Neural progenitor cell (in vitro differentiated cells): Measurements from ENCODE around the gene DENND2A. TPM values are rescaled to one million over a fixed set of nuclear protein-coding genes. Genes with fewer than 3 reads are reported as not detected.

Experiments used
- DNase-seq: peaks from one replicate; pipeline ENCODE4 v3.0.0-alpha.2; 2016; ENCODE audit warnings: low spot score
- H2AFZ ChIP-seq: fragments of 200-600 bp; sonication (generic); replicated peaks from 2 replicates; pipeline ENCODE4 v1.6.1; 2016; ENCODE audit warnings: antibody characterized with exemption
- H3F3A ChIP-seq: fragments of 200-600 bp; sonication (generic); 2 replicates; pipeline ENCODE4 v1.6.1; 2016; ENCODE audit warnings: antibody characterized with exemption, low read depth
- H3K27ac ChIP-seq: fragments of 200-600 bp; sonication (generic); 2 replicates; pipeline ENCODE4 v1.5.1; 2016; ENCODE audit warnings: mild to moderate bottlenecking
- H3K27me3 ChIP-seq: fragments of 200-600 bp; sonication (generic); 2 replicates; pipeline ENCODE4 v1.6.1; 2016; ENCODE audit warnings: mild to moderate bottlenecking, moderate library complexity
- H3K36me3 ChIP-seq: fragments of 200-600 bp; sonication (generic); 2 replicates; pipeline ENCODE4 v1.5.1; 2016
- H3K4me1 ChIP-seq: fragments of 200-600 bp; sonication (generic); 2 replicates; pipeline ENCODE4 v1.6.1; 2016; ENCODE audit warnings: mixed run types
- H3K4me2 ChIP-seq: fragments of 200-600 bp; sonication (generic); 2 replicates; pipeline ENCODE4 v1.6.1; 2016
- H3K4me3 ChIP-seq: fragments of 200-600 bp; sonication (generic); 2 replicates; pipeline ENCODE4 v1.5.1; 2016
- H3K79me2 ChIP-seq: fragments of 200-600 bp; sonication (generic); 2 replicates; pipeline ENCODE4 v1.6.1; 2016; ENCODE audit warnings: low read depth
- H3K9ac ChIP-seq: fragments of 200-600 bp; sonication (generic); 2 replicates; pipeline ENCODE4 v1.6.1; 2016
- H3K9me3 ChIP-seq: fragments of 200-600 bp; sonication (generic); 2 replicates; pipeline ENCODE4 v1.5.1; 2016; ENCODE audit warnings: low read depth
- H4K20me1 ChIP-seq: fragments of 200-600 bp; sonication (generic); 2 replicates; pipeline ENCODE4 v1.6.1; 2016; ENCODE audit warnings: low read depth
- H3K27ac Mint-ChIP-seq: 3 replicates; pipeline ENCODE4 v1.8.0; 2021; ENCODE audit warnings: mixed read lengths
- H3K27me3 Mint-ChIP-seq: 2 replicates; pipeline ENCODE4 v1.8.0; 2022; ENCODE audit warnings: low read depth, mild to moderate bottlenecking, inconsistent platforms, moderate library complexity, mixed read lengths; ENCODE audit not compliant: insufficient read depth
- H3K36me3 Mint-ChIP-seq: 3 replicates; pipeline ENCODE4 v1.8.0; 2021; ENCODE audit warnings: mixed read lengths
- H3K4me1 Mint-ChIP-seq: 3 replicates; pipeline ENCODE4 v1.8.0; 2021; ENCODE audit warnings: mixed read lengths
- H3K4me3 Mint-ChIP-seq: 3 replicates; pipeline ENCODE4 v1.8.0; 2021; ENCODE audit warnings: mild to moderate bottlenecking, moderate library complexity, mixed read lengths
- H3K9me3 Mint-ChIP-seq: 3 replicates; pipeline ENCODE4 v1.8.0; 2020; ENCODE audit warnings: mixed read lengths
- CTCF ChIP-seq: fragments of 200-600 bp; sonication (generic); IDR thresholded peaks from 2 replicates; pipeline ENCODE4 v1.5.1; 2017; ENCODE audit warnings: antibody characterized with exemption, mild to moderate bottlenecking
- EZH2 ChIP-seq: fragments of 200-600 bp; sonication (generic); IDR thresholded peaks from 2 replicates; pipeline ENCODE4 v1.6.1; 2017; ENCODE audit warnings: antibody characterized with exemption, mild to moderate bottlenecking, moderate library complexity
- EZH2phosphoT487 ChIP-seq: fragments of 200-600 bp; sonication (generic); IDR thresholded peaks from 2 replicates; pipeline ENCODE4 v1.6.1; 2017; ENCODE audit warnings: antibody characterized with exemption
- total RNA-seq: library from RNA; depleted of rRNA; stranded (reverse); fragments of >200 nt; gene quantifications from 2 replicates; pipeline ENCODE4 v1.2.3, GENCODE V29; 2015; ENCODE audit warnings: low replicate concordance

DENND2A gene
- total RNA-seq, 1 donor from 2014 or later = 27.0 TPM

GRCh38 chr7:140673063-140673773 lies 32.6 kb upstream of the DENND2A start:
- Histone ChIP-seq H3K4me3 (peak overlapping the region; percentile 70), H3K4me1 (peaks cover 6% of the 10 kb centered on the region), H3K27me3 (peaks cover 29% of the 10 kb centered on the region), H3K79me2 (no peaks in the 10 kb centered on the region), H3K36me3 (no peaks in the 10 kb centered on the region), H2AFZ (peak overlapping the region; percentile 82), H3K9ac (no peak overlapping the region), H3K27ac (no peak overlapping the region), H3K4me2 (peak overlapping the region; percentile 95), H3K9me3 (no peaks in the 10 kb centered on the region), H3F3A (peaks cover 25% of the 10 kb centered on the region), H4K20me1 (no peaks in the 10 kb centered on the region)
- peak; percentile 57 for DNase-seq
- no peaks in the 10 kb centered on the region for H3K9me3 Mint-ChIP-seq
- TF ChIP-seq EZH2phosphoT487 = no peak
- TF ChIP-seq EZH2 = peak; percentile 63
- peaks cover 13% of the 10 kb centered on the region for H3K4me1 Mint-ChIP-seq
- H3K4me3 Mint-ChIP-seq = peak overlapping the region; percentile 82
- peaks cover 2% of the 10 kb centered on the region for H3K36me3 Mint-ChIP-seq
- H3K27ac Mint-ChIP-seq = no peak overlapping the region
- peaks cover 20% of the 10 kb centered on the region for H3K27me3 Mint-ChIP-seq

GRCh38 chr7:140672382-140673062 lies 31.9 kb upstream of the DENND2A start, which contains the start of gene ADCK2:
Gene ADCK2, plus strand, starts transcription at chr7:140672945. Its CDS starts 386 bp downstream, at chr7:140673331.
- peak within 1 kb of the TSS; percentile 70 for H3K4me3 ChIP-seq
- H3K27ac ChIP-seq = no peak within 1 kb of the TSS
- no peak for TF ChIP-seq EZH2
- peak; percentile 5 for TF ChIP-seq CTCF
- H3K9ac ChIP-seq = no peak within 1 kb of the TSS
- no peaks in the 10 kb centered on the region for H3K79me2 ChIP-seq
- peak within 1 kb of the TSS; percentile 95 for H3K4me2 ChIP-seq
- no peaks in the 10 kb centered on the region for H3K9me3 Mint-ChIP-seq
- DNase-seq = peak; percentile 67
- H3K27me3 Mint-ChIP-seq = peaks cover 20% of the 10 kb centered on the region
- no peaks in the 10 kb centered on the region for H3K9me3 ChIP-seq
- peaks cover 2% of the 10 kb centered on the region for H3K36me3 Mint-ChIP-seq
- H2AFZ ChIP-seq = peak within 1 kb of the TSS; percentile 90
- peaks cover 13% of the 10 kb centered on the region for H3K4me1 Mint-ChIP-seq
- peaks cover 25% of the 10 kb centered on the region for H3F3A ChIP-seq
- H3K4me1 ChIP-seq = peaks cover 6% of the 10 kb centered on the region
- H3K36me3 ChIP-seq = no peaks in the 10 kb centered on the region
- peak within 1 kb of the TSS; percentile 87 for H3K4me3 Mint-ChIP-seq
- no peak within 1 kb of the TSS for H3K27ac Mint-ChIP-seq
- no peaks in the 10 kb centered on the region for H4K20me1 ChIP-seq
- H3K27me3 ChIP-seq = peaks cover 29% of the 10 kb centered on the region

GRCh38 chr7:140671966-140672365 lies 31.4 kb upstream of the DENND2A start:
- H3F3A ChIP-seq = peaks cover 25% of the 10 kb centered on the region
- peak overlapping the region; percentile 90 for H2AFZ ChIP-seq
- no peak for DNase-seq
- H3K36me3 ChIP-seq = no peaks in the 10 kb centered on the region
- H3K27ac ChIP-seq = no peak overlapping the region
- no peak overlapping the region for H3K9ac ChIP-seq
- peak overlapping the region; percentile 95 for H3K4me2 ChIP-seq
- H3K9me3 ChIP-seq = no peaks in the 10 kb centered on the region
- H3K4me3 ChIP-seq = peak overlapping the region; percentile 70
- no peaks in the 10 kb centered on the region for H4K20me1 ChIP-seq
- Mint-ChIP-seq H3K9me3 (no peaks in the 10 kb centered on the region), H3K4me1 (peaks cover 13% of the 10 kb centered on the region), H3K27me3 (peaks cover 22% of the 10 kb centered on the region), H3K27ac (no peak overlapping the region), H3K36me3 (peaks cover 2% of the 10 kb centered on the region), H3K4me3 (peak overlapping the region; percentile 87)
- TF ChIP-seq EZH2 = no peak
- no peak for TF ChIP-seq EZH2phosphoT487
- TF ChIP-seq CTCF = no peak
- H3K4me1 ChIP-seq = peaks cover 6% of the 10 kb centered on the region
- H3K27me3 ChIP-seq = peaks cover 29% of the 10 kb centered on the region
- no peaks in the 10 kb centered on the region for H3K79me2 ChIP-seq
